Measurements from ENCODE around the gene NELL1.

Gene NELL1

DNA sequence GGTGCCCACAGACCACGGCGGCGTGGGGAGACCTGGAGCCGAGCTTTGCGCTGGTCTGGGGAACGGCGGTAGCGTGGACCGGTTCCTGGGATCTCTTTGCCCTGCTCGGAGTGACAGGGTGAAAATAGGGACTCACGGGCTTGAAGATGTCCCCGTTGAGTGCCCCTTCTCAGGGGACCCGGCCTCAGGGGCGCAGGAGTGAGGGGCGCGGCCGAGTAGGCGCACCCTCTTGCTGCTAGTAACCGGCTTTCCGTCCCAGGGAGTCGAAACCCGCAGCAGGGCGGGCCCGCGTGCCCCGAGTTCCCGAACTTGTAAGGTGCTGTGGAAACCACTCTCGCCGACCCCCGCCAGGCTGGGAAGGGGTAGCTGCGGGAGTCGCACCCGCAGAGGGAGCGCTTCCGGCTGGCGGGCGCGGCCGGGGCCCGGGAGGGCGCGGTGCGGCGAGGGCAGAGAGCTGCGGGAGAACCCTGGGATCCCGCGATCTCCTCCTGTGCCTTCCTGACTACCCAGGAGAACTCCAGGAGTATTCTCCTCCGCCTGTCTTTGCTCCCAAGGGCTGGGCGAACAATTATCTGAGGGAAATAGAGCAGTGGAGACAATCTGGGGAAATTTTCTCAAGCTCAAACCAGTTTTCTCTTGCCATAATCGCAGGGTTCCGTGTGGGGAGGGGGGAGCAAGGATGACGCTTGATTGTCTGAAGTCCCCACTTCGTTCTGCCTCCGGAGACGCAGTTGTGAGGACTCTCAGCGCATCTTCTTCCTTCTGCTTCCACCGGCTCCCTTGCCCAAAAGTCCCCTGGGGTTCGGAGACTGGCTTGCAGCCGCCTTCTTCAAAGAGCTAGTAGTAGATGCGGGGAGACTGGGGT is 666 bp downstream of the NELL1 start:
- DNase-seq: no peak

- no peak for DNase-seq
Measured at GRCh38 chr11:20670932-20671403, 1.6 kb downstream of the NELL1 start.

DNA sequence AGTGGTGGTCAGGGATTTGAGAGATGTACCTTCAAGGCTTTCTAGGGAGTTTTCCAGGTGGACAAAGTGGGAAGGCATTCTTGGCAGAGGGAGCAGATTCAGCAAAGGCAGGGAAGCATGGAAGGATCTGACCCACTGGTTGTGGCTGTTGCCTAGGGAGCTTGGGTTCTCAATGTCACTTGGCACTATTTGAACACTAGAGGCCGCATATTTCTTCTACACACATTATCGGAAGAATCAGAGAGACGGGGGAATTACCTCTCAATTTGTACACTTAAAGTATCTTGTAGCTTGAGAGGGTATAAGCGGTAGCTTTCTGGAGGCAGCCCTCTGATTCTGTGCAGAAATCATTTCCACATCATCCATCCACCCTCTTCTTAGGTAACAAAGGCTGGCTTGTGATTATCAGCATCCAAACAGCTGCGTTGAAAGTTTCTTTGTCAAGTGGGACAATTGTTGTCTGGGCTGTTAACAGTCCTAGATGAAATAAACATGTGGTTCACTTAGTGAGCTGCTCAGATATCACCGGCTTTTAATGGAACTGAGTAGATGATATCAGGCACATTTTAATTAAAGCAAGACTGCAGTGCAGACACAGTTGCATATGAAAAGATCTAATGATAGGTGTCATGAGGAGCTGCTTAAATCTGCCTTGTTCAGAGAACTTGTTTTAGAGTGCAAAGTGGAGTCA is 2.6 kb downstream of the NELL1 start:
- DNase-seq: no peak

GRCh38 chr11:20672575-20672974 is 3.2 kb downstream of the NELL1 start:
- no peak for DNase-seq

GRCh38 chr11:20676658-20677057 is 7.3 kb downstream of the NELL1 start:
- no peak for DNase-seq

GRCh38 chr11:20688761-20689160 is 19.4 kb downstream of the NELL1 start:
- DNase-seq: no peak

DNA sequence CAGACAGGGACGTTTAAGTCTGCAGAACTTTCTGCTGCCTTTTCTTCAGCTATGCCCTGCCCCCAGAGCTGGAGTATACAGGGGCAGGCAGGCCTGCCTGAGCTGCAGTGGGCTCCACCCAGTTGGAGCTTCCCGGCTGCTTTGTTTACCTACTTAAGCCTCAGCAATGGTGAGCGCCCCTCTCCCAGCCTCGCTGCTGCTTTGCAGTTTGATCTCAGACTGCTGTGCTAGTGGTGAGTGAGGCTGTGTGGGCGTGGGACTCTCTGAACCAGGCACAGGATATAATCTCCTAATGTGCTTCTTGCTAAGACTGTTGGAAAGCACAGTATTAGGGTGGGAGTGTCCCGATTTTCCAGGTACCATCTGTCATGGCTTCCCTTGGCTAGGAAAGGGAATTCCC is 38.5 kb downstream of the NELL1 start:
- no peak for DNase-seq

- no peak for DNase-seq
Measured at GRCh38 chr11:20712912-20713311, 43.5 kb downstream of the NELL1 start.

GRCh38 chr11:20715464-20715863 is 46.1 kb downstream of the NELL1 start:
- no peak for DNase-seq

DNA sequence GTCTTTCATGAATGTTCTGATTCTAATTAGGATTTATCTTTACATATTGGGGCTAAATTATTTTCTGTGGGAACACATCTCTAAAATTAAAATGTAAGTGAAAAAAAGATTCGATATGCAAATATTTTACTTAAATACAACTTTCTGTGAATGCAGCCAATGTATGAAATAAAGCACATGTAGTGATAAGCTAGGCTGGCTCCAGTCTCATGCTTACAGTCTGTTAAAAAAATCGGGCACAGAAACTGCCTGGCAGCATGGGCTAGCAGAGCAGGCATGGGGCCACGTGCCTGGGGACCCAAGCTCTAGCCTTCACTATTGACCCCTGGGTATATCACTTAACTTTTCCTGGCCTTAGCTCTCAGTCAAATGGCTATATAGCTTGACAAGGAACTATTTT is 46.5 kb downstream of the NELL1 start:
- no peak for DNase-seq

GRCh38 chr11:20719821-20720220 is 50.4 kb downstream of the NELL1 start:
- no peak for DNase-seq

- DNase-seq: no peak
Measured at GRCh38 chr11:20723366-20723765, 54.0 kb downstream of the NELL1 start.

- no peak for DNase-seq
Measured at GRCh38 chr11:20729597-20730105, 60.3 kb downstream of the NELL1 start.

GRCh38 chr11:20731676-20732215 is 62.4 kb downstream of the NELL1 start:
- DNase-seq: no peak

DNA sequence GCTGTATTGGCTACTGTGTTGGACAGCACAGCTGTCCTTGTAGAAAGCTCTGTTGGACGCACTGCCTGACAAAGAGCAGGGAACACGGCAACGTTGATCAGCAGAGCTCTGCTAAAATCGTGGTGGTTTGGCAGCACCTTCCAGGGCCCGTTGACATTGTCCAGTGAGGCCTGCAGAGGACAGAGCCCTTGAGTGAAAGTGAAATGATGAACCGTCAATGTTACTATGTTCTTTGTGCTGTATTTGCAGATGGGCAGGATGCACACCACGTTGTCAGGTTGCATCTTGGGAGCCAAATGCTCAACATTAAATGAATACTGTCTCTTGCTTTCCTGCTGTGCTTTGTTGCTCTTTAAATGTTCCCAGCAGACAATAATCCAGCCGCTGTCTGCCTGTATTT is 69.7 kb downstream of the NELL1 start:
- no peak for DNase-seq

DNA sequence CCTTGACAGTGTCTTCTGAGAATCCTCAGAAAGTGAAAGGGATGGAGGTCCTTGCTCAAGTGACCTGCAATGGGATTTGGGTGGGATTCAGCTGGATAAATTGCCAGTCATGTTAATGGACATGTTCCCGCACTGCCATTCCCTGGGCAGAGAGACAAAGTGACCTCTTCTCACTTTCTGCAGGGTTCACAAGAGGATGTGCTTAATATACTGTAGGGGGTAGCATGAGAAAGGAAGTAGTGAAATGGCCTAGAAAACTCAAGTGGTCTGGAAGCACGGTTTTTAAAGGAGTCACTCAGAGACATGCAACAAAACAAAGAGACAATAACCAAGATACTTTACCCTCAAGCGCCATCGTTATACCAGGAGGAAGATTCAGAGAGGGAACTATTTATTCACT is 70.2 kb downstream of the NELL1 start:
- no peak for DNase-seq

GRCh38 chr11:20754933-20755332 is 85.5 kb downstream of the NELL1 start:
- no peak for DNase-seq

DNA sequence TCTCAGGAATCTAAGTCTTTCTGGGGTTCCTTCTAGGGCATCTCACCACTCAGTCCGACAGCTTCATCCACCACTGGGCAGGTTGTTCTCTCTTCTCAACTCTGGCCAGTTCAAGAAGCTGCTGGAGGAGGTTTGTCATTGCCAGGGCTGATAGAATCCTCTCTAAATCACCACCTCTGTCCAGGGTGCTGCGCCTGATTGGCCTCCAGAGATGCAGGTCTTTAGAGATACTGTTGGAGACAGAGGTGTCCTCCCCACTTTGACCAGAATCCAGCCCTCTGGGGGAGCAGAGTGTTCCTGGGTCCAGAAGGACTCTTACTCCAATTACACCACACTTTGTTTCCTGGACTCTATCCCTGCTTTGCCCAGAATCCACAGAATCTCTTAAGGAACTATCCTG is 90.2 kb downstream of the NELL1 start:
- DNase-seq: no peak

GRCh38 chr11:20760811-20761210 is 91.4 kb downstream of the NELL1 start:
- DNase-seq: no peak

GRCh38 chr11:20762116-20762844 is 92.9 kb downstream of the NELL1 start:
- DNase-seq: no peak

DNA sequence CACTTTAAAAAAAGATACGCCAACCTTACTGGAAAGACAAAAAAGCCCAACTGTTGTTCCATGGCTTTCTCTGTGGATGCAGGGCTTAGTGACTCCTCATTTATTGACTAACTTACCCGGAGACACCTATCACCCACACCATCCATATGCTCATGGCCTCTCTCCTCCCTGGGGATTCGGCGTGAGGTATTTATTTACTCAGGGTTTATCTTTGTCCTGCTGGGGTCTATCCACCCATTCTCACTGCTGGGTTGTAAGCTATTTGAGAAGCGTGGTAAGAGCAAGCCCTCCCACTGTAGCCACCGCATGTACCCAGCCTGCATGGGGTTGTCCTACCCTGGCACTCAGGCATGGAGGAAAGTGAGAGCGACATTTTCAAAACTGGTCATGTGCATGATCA is 93.6 kb downstream of the NELL1 start:
- DNase-seq: no peak

DNA sequence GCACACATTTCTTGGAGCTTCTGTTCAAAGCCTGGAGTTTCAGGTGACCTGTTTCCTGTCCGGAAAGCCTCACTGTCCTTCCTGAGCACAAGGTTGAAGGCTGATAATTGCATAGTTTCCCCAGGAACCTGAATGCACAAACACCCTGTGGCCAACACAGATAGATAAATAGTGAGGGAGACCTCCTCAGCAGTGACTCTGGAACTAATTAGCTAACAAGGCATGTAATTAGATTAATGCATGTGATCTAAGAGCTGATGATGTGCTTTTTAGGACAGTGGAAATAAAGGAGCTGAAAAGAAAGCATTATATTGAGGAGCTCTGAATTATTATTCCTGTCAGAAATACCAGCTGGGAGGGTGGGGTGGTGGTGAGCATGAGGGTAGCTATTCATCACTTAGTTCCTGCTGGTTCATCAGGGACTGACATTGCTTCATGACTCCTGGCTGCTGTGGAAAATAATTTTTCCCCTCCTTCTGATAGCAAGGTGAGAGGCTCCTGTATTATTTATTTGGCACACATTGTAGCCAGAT is 101.1 kb downstream of the NELL1 start:
- no peak for DNase-seq

- DNase-seq: no peak
Measured at GRCh38 chr11:20771026-20771425, 101.6 kb downstream of the NELL1 start.
